Measurements from ENCODE around the gene CHDH.

CHDH gene

GRCh38 chr3:53809764-53810400 lies 36.3 kb downstream of the CHDH start:
- DNase-seq (ENCODE audit: low read depth in 1 of 2, low spot score in 1 of 2), result no peak

GRCh38 chr3:53809267-53809666 lies 37.0 kb downstream of the CHDH start:
- no peak for DNase-seq (ENCODE audit: low read depth in 1 of 2, low spot score in 1 of 2)

- DNase-seq (ENCODE audit: low read depth in 1 of 2, low spot score in 1 of 2), result no peak
These were observed 37.7 kb downstream of the CHDH start for GRCh38 chr3:53808496-53808895.

GRCh38 chr3:53807117-53807810 lies 39.0 kb downstream of the CHDH start:
- no peak for DNase-seq (ENCODE audit: low read depth in 1 of 2, low spot score in 1 of 2)

GRCh38 chr3:53806182-53807116 lies 39.8 kb downstream of the CHDH start:
- DNase-seq (ENCODE audit: low read depth in 1 of 2, low spot score in 1 of 2), result no peak

GRCh38 chr3:53805463-53806159 lies 40.6 kb downstream of the CHDH start:
- no peak for DNase-seq (ENCODE audit: low read depth in 1 of 2, low spot score in 1 of 2)

- no peak for DNase-seq (ENCODE audit: low read depth in 1 of 2, low spot score in 1 of 2)
These were observed 41.3 kb downstream of the CHDH start for GRCh38 chr3:53804697-53805462.

GRCh38 chr3:53803816-53804695 lies 42.2 kb downstream of the CHDH start:
- no peak for DNase-seq (ENCODE audit: low read depth in 1 of 2, low spot score in 1 of 2)

GRCh38 chr3:53803124-53803815 lies 42.9 kb downstream of the CHDH start:
- DNase-seq (ENCODE audit: low read depth in 1 of 2, low spot score in 1 of 2), result no peak

- DNase-seq (ENCODE audit: low read depth in 1 of 2, low spot score in 1 of 2), result no peak
These were observed 43.9 kb downstream of the CHDH start for GRCh38 chr3:53802256-53802880.

GRCh38 chr3:53801319-53801718 lies 44.9 kb downstream of the CHDH start:
- DNase-seq (ENCODE audit: low read depth in 1 of 2, low spot score in 1 of 2), result no peak

- no peak for DNase-seq (ENCODE audit: low read depth in 1 of 2, low spot score in 1 of 2)
These were observed 45.9 kb downstream of the CHDH start for GRCh38 chr3:53800041-53800906.

- no peak for DNase-seq (ENCODE audit: low read depth in 1 of 2, low spot score in 1 of 2)
These were observed 46.8 kb downstream of the CHDH start for GRCh38 chr3:53799338-53799865.

GRCh38 chr3:53798144-53798543 lies 48.1 kb downstream of the CHDH start:
- DNase-seq (ENCODE audit: low read depth in 1 of 2, low spot score in 1 of 2), result no peak

GRCh38 chr3:53795789-53796560 lies 50.2 kb downstream of the CHDH start:
- no peak for DNase-seq (ENCODE audit: low read depth in 1 of 2, low spot score in 1 of 2)

GRCh38 chr3:53795176-53795575 lies 51.0 kb downstream of the CHDH start:
- DNase-seq (ENCODE audit: low read depth in 1 of 2, low spot score in 1 of 2), result no peak

- DNase-seq (ENCODE audit: low read depth in 1 of 2, low spot score in 1 of 2), result no peak
These were observed 51.6 kb downstream of the CHDH start for GRCh38 chr3:53794597-53794996.
